Stimulated activated CD4-positive, alpha-beta T cell treated with anti-CD3 and anti-CD28 coated beads, Interleukin-4, amount 100 ng/mL, for 24 hours (primary cell): ENCODE data around the gene HSPH1.
"Not testable (repeated sequence)": the region's sequence is repeated elsewhere in the genome, so short reads cannot be mapped to it uniquely, and the experiment has no call there.

Experiments
- DNase-seq: peaks from one replicate; pipeline ENCODE4 v3.0.0-alpha.2; 2020

The HSPH1 gene

DNA sequence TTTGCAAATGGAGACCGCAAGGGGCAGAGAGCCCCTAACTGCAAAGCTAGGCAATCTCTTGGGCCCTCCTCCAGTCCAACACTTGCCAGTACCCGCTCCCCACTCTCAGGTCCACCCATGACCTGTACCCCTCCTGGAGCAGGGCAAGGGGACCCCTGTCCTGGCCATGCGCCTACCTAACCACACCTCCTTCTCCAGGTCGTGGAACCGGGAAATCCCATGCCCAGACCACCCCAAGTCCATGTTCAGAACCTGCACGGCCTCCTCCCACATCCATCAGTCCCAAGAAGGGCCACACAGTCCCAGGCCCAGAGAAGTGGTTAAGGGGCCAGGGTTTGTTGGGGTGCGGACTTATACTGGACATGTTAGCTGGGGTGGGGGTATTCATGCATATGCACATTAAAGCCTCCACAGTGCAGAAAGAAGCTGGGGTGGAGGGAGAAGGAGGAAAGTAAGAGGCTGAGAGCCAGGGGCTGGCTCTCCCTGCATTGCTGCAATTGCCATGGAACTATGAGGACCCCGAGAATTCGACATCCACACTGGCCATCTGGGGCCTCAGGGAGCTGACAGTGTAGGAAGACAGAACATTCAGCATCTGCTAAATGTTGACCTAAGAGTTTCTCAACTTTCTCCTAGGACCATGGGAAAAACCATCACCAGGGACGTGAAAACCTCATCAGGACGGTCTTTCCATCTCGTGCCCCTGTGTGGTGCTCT is 39.0 kb downstream of the HSPH1 start:
- DNase-seq = no peak

DNA sequence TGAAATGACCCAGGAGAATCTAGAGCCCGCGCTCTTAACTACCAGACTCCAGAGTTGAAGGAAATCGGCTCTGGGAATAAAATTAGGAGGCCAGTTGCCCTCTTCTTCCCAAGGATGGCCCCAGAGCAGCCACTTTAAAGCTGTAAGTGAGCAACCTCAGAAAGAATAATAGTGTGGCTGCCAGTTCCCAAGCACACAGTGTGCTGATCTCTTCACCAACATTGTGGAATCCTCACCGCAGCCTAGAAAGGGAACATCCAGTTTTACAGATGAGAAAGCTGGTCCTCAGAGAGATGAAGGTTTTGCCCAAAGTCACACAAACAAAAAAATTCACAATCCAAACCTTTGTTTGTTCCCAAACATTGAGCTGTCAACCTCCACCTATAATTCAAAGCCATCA is 39.6 kb downstream of the HSPH1 start:
- no peak for DNase-seq

GRCh38 chr13:31121379-31122140 is 40.1 kb downstream of the HSPH1 start:
- no peak for DNase-seq

- DNase-seq = no peak
These were observed 41.6 kb downstream of the HSPH1 start for GRCh38 chr13:31119966-31120700.

DNA sequence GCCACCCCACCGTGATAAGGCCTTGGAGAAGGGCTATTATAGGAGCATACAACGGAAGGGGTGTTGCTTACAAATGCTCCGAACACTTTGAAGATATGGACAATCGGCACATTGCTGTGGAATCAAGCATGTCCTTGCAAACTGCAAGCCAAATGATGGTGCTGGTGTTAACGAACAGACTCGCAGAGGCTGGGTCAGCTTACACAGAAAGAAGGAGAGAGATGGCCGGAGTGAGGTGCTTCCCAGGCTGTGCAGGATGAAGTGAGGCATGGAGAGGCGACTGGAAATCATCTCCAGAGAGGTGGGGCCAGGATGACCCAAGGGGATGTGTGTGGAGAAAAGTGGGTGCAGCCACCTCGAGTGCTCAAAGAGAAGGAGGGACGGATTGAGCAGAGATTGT is 42.2 kb downstream of the HSPH1 start:
- no peak for DNase-seq

- no peak for DNase-seq
These were observed 45.5 kb downstream of the HSPH1 start for GRCh38 chr13:31116224-31116623.

GRCh38 chr13:31115616-31116015 is 46.1 kb downstream of the HSPH1 start:
- no peak for DNase-seq

- DNase-seq = no peak
These were observed 47.1 kb downstream of the HSPH1 start for GRCh38 chr13:31114641-31115040.

DNA sequence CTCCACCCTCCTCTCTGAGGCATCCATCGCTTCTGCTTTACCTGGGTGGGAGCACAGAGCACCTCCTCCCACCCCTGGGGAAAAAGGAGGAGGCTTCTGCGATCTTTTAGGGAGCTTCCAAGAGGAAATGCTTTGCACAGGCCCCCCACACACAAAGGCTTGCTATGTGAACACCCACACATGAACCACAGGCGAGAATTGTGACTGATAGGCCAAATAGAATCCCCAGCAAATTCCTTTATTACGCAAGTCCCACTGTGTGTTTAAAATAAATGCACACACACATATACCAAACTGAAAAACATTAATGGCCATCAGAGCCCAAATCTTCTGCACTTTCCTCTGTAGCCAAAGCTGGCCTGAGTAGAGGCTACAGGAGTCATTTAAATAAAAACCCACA is 50.6 kb downstream of the HSPH1 start:
- DNase-seq = no peak

- DNase-seq = no peak
These were observed 51.1 kb downstream of the HSPH1 start for GRCh38 chr13:31110617-31111016.

DNA sequence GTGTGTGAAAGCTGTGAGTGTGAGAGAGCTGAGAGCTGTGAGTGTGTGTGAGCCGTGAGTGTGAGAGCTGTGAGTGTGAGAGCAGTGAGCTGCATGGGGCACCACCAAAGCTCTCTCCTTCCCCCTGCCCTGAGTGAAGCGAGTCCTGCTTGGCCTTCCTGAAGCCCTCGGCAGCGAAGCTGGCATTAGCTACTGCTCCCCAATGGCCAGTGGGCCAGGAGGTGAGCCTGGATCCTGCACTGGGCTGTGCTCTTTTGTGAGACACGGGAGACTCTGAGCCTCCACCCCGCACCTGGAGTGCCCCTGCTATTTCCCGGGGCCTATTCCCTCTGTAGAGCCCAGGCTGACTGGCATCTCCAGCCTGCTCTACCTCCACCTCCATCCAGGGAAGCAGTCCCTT is 51.5 kb downstream of the HSPH1 start:
- DNase-seq = no peak

- DNase-seq = no peak
These were observed 54.6 kb downstream of the HSPH1 start for GRCh38 chr13:31107109-31107508.

- no peak for DNase-seq
These were observed 55.8 kb downstream of the HSPH1 start for GRCh38 chr13:31105856-31106255.

DNA sequence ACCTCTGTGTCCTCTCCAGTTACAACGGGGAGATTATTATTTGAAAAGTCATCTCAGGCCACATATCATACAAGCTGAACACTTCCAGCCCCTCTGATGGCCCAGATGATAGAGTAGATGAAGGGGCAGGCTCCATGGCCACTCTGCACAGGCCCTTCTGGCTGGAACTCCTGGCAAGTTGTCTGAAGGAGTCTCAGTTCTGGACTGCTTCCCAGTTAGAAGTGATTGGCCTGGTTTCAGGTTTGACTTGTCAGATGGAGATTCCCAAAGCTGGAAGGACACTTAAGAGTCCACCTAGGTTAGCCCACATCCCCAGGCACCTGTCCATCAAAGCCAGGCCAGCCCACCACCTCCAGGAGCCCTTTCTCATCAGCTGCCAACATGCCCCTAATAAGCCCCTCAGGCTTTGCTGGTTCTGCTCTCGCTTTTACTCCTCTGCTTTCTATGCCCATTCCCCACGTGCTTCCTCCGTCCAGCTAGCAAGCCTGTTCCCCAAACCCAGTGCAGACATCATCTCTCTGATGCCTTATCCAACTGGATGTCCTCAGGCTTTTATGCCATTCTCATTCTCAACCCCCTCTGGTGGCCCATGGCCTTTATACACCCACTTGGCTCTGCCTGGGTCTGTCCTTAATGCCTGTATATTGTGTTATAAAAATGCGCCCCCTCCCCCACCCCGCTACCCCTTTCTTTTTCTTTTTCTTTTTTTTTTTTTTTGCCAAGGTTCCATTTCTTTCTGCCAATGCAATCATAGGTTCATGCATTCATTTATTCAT is 56.5 kb downstream of the HSPH1 start:
- no peak for DNase-seq

DNA sequence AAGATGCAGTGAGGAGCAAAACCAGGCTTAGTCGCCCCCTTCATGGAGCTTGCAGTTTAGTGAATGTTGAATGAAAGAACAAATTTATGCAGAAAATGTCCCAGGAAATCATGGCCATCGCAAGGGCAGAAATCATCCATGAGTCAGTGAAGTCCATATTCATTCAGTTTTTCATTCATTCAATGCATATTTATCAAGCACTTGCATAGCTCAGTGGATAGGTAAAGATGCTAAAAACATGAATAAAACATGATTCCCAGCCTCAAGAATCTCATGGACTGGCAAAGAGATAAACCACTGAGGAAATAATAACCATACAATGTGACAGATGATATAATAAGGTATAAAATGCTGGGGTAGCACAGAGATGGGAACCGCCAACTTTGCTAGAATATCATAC is 58.8 kb downstream of the HSPH1 start:
- DNase-seq = no peak

DNA sequence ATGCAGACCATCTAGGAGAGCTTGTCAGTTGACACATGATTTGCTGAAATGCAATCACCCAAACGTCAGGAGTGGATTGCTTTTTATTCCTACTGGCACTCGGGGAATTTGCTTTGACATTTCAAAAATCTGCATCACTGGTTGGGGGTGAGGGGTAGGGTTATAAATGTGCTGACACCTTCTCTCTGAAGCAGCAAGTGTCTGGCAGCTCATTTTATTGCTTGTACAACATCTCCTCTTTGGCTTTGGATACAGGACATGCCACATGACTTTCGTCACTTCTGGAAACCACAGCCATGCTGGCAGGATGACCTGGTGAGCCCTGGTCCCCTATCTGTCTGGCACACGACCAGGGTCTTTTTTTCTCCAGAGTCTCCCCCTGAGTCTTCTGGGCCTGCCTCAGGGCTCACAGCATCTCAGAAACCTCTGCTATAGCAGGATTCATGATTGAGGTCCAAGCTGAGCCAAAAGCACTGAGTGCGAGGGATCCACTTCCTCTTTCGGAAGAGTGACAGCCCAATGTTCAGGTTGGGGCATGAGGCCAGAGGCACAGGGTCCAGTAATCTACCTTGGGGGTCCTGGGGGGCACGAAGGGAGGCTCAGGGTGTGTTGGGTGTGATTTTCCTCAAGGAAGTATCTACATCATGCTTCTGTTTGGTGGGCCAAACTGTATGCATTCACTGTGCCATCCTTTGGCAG is 60.1 kb downstream of the HSPH1 start:
- no peak for DNase-seq

GRCh38 chr13:31100721-31101120 is 61.0 kb downstream of the HSPH1 start:
- DNase-seq = no peak

GRCh38 chr13:31097911-31098434 is 63.7 kb downstream of the HSPH1 start:
- not testable (repeated sequence) for DNase-seq

- no peak for DNase-seq
These were observed 64.9 kb downstream of the HSPH1 start for GRCh38 chr13:31096654-31097302.

GRCh38 chr13:31094331-31095015 is 67.2 kb downstream of the HSPH1 start:
- DNase-seq = no peak
